ENCODE data around the gene IL22RA2. TPM values are rescaled to one million over a fixed set of nuclear protein-coding genes. Genes with fewer than 3 reads are reported as not detected.
"Not testable (repeated sequence)": the region's sequence is repeated elsewhere in the genome, so short reads cannot be mapped to it uniquely, and the experiment has no call there.

IL22RA2 gene
- not detected for polyA plus RNA-seq (ENCODE audit: insufficient read length in 3 of 3)
- long read RNA-seq, donor 1, result 0 reads
- long read RNA-seq, donor 2, result 0 reads
- long read RNA-seq, donor 3, result 0 reads
- long read RNA-seq, donor 4, result 0 reads
- long read RNA-seq, donor 5, result 0 reads
- long read RNA-seq, donor 6, result 0 reads
- long read RNA-seq, donor 7, result 0 reads
- long read RNA-seq, donor 8, result 0 reads
- long read RNA-seq, donor 9, result 0 reads
- long read RNA-seq, donor 10, result 0 reads
- long read RNA-seq, donor 11, result 0 reads
- long read RNA-seq, donor 12, result 0 reads
- long read RNA-seq, donor 13, result 0 reads
- long read RNA-seq, donor 14, result 0 reads
- long read RNA-seq, donor 15, result 0 reads
- long read RNA-seq, donor 16, result 0 reads

DNA sequence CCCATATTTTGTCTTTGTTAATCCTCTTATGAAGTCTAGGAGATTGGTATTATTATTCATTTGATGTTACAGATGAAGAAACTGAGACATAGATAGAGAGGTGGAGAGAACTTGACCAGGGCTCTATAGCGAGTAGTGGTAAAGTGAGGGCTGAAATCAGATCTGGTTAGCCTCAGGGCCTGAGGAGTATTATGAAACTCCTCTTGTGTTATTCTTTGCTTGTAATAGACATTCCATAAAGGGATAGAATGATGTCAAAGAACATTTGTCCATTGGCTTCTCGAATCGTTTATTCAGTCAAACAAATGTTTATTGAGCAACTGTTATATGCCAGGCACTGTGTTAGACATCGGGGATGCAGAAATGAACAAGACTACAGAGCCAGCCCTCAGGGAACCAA, at the start of gene IL22RA2:
Gene IL22RA2, minus strand, starts transcription at position 144 of the 400 bp plus-strand sequence. CDS start 11,895 bp downstream, outside the sequence.
- DNase-seq, result no peak

DNA sequence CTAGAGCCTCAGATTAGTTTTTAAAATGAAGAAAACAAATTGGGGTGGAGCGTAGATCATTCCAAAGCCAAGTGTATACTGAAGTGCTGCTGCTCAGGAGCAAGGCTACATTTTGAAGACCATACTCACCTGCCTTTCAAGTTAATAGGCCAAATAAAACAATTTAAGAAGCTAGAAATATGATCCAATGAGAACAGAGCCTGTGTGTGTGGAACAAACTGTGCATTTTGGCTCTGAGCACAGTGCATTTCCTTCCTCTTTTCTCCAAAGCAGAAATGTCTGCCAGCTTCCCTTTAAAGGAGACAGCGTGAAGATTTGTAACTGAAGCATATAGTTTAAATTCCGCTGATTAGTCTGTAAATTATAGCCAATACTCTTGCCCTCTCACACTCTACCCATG, 48.9 kb upstream of the IL22RA2 start:
- DNase-seq, result peak; percentile 33

- DNase-seq, result no peak
Observed at GRCh38 chr6:137219664-137220252, 46.3 kb upstream of the IL22RA2 start.

DNA sequence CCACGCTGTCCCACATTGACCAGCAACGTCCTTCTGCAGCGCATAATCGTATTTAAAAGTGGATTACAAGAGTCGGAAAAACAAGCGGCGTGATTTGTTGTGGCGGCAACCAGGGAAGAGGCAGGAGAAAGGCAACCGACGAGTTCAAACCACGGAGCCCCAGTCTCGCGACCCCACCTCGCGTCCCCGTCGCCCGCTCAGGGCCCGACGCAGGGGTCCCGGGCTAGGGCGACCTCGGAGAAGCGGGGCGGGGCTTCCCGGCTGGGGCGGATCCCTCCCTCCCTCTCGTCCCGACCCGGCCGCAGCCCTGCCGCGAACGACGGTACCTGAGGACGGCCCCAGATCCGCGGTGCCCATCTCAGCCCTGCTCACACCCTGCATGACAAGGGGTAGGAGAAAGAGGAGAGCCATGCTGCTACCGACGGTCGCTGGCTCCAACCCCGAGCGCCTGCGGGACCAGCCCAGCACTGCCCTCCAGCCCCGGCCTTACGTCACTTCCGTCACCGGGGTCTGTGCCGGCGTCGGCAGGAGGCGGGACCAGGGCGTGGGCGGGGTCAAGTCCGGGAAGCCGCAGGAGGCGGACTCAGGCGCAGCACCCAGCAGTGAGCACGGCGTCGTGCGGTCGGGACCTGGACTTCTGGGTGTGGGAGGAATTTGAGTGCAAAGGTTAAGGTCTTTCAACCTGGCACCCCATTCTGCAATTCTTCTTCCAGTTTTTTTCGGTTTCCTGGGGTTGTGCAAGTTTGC, 45.6 kb upstream of the IL22RA2 start, which contains the start of gene IFNGR1:
Gene IFNGR1, minus strand, starts transcription at position 469 of the 747 bp plus-strand sequence. Its CDS starts 58 bp downstream, at position 411.
- DNase-seq, result peak; percentile 94

DNA sequence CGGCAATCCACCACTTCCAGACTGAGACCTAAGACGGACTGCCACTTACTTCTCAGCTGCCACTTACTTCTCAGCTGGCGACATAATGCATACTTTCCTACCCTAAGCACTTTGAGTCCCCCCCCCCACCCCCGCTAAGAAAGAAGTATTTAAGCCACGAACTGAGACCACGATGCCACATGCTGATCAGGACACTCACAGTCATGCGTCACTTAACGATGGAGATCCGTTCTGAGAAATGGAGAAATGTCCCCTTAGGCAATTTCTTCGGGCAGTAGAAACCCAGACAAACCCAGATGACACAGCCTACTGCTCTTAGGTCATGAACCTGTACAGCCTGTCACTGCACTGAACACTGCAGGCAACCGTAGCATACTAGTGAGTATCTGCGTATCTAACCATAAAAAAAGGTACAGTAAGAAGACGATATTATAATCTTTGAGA, 45.1 kb upstream of the IL22RA2 start:
- DNase-seq, result peak; percentile 46

DNA sequence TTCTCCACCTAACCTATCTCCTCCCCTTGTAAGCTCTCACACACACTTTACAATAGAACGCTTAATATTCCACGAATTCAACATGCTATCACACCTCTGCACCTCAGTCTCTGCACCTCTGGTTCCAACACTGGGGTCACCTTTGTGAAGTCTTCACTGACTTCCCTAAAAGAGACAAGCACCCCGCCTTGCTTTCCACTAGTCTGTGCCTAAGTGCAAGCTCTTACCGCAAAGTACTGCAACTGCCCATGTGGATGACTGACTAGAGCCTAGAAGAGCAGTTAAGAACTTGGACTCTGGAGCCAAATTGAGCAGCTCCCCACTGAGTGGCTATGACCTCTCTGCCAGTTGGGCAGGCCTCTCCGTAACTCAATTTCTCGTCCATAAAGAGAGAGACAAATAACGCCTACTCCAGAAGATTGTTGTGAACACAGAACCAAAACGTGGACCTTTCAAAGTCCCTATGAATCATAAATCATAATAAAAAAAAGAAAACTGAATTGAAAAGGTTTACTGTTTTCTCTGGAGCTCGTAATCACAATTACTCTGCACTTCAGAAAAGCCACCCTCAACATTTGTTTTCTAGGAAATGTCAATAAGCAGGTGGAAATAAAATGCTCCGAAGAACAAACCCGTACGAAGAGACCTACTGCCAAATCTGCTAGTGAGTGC, 44.5 kb upstream of the IL22RA2 start:
- DNase-seq, result no peak

DNA sequence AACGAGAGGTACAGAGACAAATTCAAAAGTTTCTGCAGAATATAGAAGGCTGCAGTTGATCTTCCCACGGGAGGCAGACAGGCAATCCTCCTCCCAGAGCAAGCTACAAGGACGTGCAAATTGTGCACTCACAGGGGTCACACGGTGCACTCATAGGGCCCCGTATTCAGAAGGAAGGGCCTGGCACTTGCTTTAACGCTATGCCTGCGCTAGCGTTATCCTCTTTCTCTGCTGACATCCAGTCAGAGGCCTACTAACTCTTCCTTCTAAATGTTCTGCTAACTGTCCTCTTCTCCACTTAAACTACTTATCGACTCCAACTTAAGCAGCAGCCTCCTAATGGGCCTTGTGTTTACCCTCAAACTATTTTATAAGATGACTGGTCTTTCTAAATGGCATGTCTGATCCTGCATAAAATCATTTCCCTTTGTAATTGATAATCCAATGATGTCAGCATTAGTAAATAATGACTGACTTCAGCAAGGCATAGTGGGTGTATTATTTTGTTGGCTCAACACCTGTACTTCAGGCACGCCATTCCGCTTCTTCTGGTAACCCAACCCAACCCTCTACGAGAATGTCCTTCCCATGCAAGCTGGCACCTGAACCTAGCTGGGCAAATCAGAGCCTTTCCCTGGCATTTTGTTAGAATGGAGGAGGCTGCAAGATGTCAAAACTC, 43.6 kb upstream of the IL22RA2 start:
- DNase-seq, result no peak

DNA sequence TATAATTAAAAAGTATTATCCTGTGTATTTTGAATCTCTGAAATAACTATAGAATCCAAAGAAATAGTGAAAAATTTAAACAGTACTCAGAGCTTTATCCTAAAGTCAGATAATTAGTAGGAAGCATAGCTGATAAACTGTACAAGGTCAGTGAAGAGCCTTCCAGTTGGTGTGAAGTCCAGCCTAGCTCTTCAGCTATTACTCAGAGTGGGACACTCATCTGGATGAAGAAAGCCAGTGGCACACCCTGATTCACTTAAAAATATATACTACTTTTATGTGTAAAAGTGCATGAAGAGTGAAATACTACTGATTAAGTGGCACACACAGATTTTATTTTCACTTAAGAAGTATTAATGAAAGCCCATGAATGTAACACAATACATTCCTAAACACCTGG, 42.7 kb upstream of the IL22RA2 start:
- no peak for DNase-seq

DNA sequence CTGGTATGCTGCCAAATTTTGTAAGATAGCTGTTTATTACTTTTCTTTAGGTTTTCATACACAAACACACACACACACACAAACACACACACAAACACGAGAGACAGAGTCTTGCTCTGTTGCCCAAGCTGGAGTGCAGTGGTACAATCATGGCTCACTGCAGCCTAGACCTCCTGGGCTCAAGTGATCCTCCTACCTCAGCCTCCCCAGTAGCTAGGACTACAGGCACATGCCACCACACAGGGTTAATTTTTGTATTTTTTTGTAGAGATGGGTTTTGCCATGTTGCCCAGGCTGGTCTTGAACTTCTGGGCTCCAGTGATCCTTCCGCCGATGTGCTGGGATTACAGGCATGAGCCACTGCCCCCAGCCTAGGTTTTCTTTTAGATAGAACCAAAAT, 42.2 kb upstream of the IL22RA2 start:
- DNase-seq, result not testable (repeated sequence)

DNA sequence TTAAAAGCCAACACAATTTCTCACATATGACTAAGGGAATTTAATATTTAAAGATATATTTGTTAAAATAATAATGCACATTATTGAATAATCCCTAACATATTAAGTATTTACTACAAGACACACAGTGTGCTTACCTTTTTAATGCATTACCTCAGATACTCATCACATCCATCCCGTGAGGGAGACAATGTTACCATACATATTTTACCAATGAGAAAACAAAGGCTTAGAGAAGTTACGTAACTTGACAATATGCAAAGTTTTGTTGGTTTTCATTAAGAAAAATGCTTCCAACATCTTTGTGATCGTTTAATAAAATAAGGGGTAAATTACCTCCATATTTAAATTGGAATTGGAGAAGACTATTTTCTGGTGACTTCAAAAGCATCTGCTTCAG, 41.5 kb upstream of the IL22RA2 start:
- DNase-seq, result no peak

DNA sequence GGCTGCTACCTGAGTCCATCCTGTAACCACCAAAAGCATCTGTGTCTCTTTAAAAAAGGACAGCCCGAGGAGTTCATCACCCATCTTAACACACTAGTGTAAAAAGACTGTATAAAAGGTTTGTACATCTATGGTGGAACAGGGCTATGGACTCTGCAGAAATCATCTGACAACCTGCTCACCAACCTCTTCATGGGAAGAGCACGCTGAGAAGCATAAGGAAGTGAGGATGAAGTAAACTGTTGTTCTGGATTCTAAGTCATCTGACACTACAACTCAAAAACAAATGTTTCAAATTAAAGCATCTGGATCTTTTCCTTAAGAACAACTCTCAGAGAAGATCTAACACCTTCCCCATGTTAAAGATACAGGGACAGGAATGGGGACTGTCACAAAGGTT, 40.4 kb upstream of the IL22RA2 start:
- DNase-seq, result no peak

GRCh38 chr6:137213331-137213740, 39.9 kb upstream of the IL22RA2 start:
- no peak for DNase-seq

DNA sequence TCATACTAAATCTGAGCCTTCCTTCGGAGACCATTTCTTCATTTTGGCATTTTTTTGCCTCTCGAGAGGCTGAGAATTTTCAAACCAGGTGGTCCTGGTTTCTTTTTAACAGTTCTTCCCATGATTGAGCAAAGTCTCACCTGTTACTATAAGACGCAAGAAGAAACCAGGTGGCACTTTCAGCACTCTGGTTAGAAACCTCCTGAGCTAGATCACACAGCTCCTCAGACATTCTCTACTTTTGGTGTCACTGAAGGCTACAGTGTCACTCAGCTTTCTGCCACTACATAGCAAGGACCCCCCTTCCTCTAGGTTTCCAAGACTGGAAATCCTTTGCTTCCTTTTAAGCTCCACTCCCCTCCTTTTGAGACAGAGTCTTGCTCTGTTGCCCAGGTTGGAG, 38.5 kb upstream of the IL22RA2 start:
- no peak for DNase-seq

- no peak for DNase-seq
Observed at GRCh38 chr6:137210903-137211302, 37.5 kb upstream of the IL22RA2 start.

DNA sequence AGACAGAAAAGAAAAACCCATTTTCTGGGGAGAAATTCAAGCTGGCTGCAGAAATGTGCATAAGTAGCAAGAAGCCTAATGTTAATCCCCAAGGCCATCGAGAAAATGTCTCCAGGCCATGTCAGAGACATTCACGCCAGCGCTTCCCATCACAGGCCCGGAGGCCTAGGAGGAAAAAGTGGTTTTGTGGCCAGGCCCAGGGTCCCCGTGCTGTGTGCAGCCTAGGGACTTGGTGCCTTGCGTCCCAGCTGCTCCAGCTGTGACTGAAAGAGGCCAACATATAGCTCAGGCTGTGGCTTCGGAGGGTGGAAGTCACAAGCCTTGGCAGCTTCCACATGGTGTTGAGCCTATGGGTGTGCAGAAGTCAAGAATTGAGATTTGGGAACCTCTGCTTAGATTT, 34.8 kb upstream of the IL22RA2 start:
- no peak for DNase-seq

- DNase-seq, result not testable (repeated sequence)
Observed at GRCh38 chr6:137207457-137207856, 34.0 kb upstream of the IL22RA2 start.

DNA sequence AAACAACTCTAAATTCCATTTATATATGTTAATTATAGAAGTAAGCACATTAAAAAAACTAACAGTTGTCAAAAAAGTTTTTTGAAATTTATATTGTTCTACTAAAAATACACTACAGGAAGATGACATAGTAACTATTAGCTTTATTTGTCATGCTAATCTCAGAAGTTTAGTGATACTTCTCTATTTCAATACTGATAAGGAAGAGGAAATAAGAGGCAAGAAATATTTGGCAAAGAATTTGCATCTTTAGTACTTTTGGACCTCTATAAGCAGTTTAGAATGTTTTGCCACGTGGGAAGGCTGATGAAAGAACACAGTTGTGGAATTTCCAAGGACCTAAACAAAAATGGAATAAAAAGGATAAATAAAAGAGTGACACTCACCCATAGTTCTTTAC, 33.1 kb upstream of the IL22RA2 start:
- no peak for DNase-seq

DNA sequence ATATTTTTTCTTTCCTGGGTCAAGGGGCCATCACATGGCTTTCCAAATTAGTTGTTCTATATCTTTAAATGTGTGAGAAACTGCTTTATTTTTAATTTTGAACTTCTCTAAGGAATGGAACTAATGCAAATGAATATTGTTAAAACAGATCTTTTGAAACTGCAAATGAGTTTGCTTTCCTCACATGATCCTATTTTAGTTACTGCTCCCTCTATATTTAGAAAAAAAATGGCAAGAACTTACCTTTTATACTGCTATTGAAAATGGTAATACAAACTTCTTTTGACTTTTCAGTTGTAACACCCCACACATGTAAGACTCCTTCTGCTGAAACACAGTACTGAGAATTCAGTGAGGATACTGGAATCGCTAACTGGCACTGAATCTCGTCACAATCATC, 29.8 kb upstream of the IL22RA2 start:
- no peak for DNase-seq

DNA sequence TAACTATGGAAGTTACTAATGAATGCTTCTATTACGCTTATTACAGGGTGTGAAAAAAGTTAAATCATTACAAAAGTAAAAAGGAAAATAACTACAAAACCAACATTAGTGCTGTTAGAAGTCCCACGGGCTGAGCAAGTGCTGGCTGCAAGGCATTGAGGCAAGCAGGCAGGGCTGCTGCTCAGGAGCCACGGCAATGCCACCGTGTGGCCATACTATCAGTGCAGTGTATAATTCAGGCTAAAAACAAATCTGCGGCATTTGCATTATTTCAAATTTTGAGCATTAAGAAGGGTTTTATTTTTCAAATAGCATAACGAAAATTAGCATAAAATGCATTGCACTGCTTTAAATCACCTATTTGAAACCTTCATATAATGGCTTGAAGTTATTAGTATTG, 28.6 kb upstream of the IL22RA2 start:
- DNase-seq, result no peak

DNA sequence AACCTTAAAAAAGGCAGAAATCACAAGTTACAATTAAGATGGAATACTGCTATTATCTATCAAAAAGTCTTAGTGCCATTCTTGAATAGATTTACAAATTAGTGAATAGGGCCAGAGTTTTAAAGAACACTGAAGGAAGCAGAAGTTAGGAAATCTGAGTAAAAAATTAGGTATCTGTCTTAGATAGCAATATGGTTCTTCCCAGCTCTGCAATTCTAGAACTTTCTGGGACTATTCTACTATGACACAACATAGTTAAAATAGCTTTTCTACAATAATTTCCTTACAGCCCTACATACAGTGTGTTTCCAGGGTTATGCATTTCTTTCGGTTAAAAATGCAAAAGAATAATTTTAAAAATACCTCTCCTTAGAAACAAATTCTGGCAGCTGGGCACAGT, 27.6 kb upstream of the IL22RA2 start:
- DNase-seq, result no peak

DNA sequence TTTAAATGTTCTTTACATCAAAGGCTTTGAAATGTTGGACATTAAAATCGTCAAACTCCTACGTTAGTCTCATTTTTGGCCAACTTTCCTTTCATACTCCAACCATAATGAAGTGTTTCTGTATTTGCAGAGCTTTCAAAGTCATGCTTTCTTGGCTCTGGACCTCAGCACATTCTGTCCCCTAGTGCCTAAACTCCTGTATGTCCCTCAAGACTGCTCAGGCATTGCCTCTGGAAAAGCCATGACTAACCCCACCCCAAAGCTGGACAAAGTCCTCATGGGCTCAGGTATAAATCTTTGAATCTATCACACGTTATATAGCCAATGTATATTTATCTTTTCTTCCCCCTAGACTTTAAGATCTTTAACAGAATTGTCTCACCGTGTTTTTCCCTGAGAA, 26.8 kb upstream of the IL22RA2 start:
- no peak for DNase-seq
